Fibroblast of peridontal ligament (primary cell): ENCODE results near the gene KISS1.

Source experiments
- DNase-seq: peaks from one replicate; pipeline ENCODE4 v3.0.0-alpha.2; 2010; ENCODE audit errors: extremely low read depth

Gene KISS1

GRCh38 chr1:204155881-204156280, 40.4 kb downstream of the KISS1 start:
- no peak for DNase-seq

- DNase-seq, result no peak
These were observed 41.6 kb downstream of the KISS1 start for GRCh38 chr1:204154568-204155255.

- DNase-seq, result no peak
These were observed 42.6 kb downstream of the KISS1 start for GRCh38 chr1:204153667-204154066.

GRCh38 chr1:204152310-204153044, 43.8 kb downstream of the KISS1 start:
- DNase-seq, result no peak

- no peak for DNase-seq
These were observed 44.6 kb downstream of the KISS1 start, which contains the start of gene ETNK2 for GRCh38 chr1:204151552-204152309. ETNK2 (minus strand) TSS chr1:204152044; CDS start chr1:204151852, 192 bp downstream.

GRCh38 chr1:204150702-204151551, 45.4 kb downstream of the KISS1 start:
- no peak for DNase-seq

GRCh38 chr1:204149635-204150565, 46.4 kb downstream of the KISS1 start:
- DNase-seq, result no peak

GRCh38 chr1:204149107-204149506, 47.2 kb downstream of the KISS1 start:
- no peak for DNase-seq

- no peak for DNase-seq
These were observed 48.6 kb downstream of the KISS1 start for GRCh38 chr1:204147406-204148383.

- DNase-seq, result no peak
These were observed 49.3 kb downstream of the KISS1 start for GRCh38 chr1:204146965-204147364.

GRCh38 chr1:204146309-204146708, 50.0 kb downstream of the KISS1 start:
- DNase-seq, result no peak

GRCh38 chr1:204145033-204145504, 51.2 kb downstream of the KISS1 start:
- DNase-seq, result no peak

GRCh38 chr1:204143276-204144041, 52.8 kb downstream of the KISS1 start:
- DNase-seq, result no peak

- DNase-seq, result no peak
These were observed 54.0 kb downstream of the KISS1 start for GRCh38 chr1:204142032-204142974.

GRCh38 chr1:204141131-204141530, 55.2 kb downstream of the KISS1 start:
- DNase-seq, result no peak
